Bronchial epithelial cell (primary cell): ENCODE results near the gene HDAC10. TPM values are rescaled to one million over a fixed set of nuclear protein-coding genes. Genes with fewer than 3 reads are reported as not detected.
A peak's percentile ranks its signal among the peaks of the same experiment; 100 is the strongest.

Experiments
- DNase-seq: peaks from one replicate; pipeline ENCODE4 v3.0.0-alpha.2; 2010; ENCODE audit warnings: low read depth
- FAIRE-seq: peaks from 2 replicates; lab custom pipeline; 2011; peaks lifted over from hg19 to GRCh38; lab: Jason Lieb, UNC
- H3K27me3 ChIP-seq: 2 replicates; pipeline ENCODE4 v1.5.1; 2011; ENCODE audit warnings: low read length; ENCODE audit not compliant: control insufficient read depth, insufficient read depth
- H3K36me3 ChIP-seq: 2 replicates; pipeline ENCODE4 v1.5.1; 2011; ENCODE audit warnings: low read length; ENCODE audit not compliant: control insufficient read depth, insufficient read depth
- H3K4me3 ChIP-seq: 2 replicates; pipeline ENCODE4 v1.5.1; 2011; ENCODE audit warnings: mild to moderate bottlenecking, low read depth, low read length, control low read depth
- CTCF ChIP-seq: IDR thresholded peaks from 2 replicates; pipeline ENCODE4 v1.5.1; 2011; ENCODE audit warnings: mild to moderate bottlenecking, moderate library complexity, low read length, control low read depth, inconsistent platforms; ENCODE audit not compliant: insufficient read depth, severe bottlenecking
- total RNA-seq: library from RNA; depleted of rRNA; stranded (reverse); fragments of >200 nt; gene quantifications from 2 replicates; pipeline ENCODE4 v1.2.1, GENCODE V29; 2014

The HDAC10 gene
- total RNA-seq, 1 donor from 2014 or later, result 9.7 TPM

- Histone ChIP-seq H3K4me3 (no peak overlapping the region), H3K36me3 (peaks cover 4% of the 10 kb centered on the region), H3K27me3 (no peaks in the 10 kb centered on the region)
- no peak for TF ChIP-seq CTCF
- FAIRE-seq (no peak), DNase-seq (no peak)
Measured at GRCh38 chr22:50259302-50259701, 8.2 kb upstream of the HDAC10 start.

- TF ChIP-seq CTCF, result no peak
- Histone ChIP-seq H3K4me3 (no peak overlapping the region), H3K27me3 (no peaks in the 10 kb centered on the region), H3K36me3 (peaks cover 4% of the 10 kb centered on the region)
- DNase-seq (no peak), FAIRE-seq (peak; percentile 18)
Measured at GRCh38 chr22:50258361-50259292, 7.6 kb upstream of the HDAC10 start.

GRCh38 chr22:50257451-50258360 lies 6.6 kb upstream of the HDAC10 start:
- peaks cover 5% of the 10 kb centered on the region for H3K36me3 ChIP-seq
- FAIRE-seq (no peak), DNase-seq (no peak)
- no peaks in the 10 kb centered on the region for H3K27me3 ChIP-seq
- no peak for TF ChIP-seq CTCF
- no peak overlapping the region for H3K4me3 ChIP-seq

- H3K4me3 ChIP-seq, result no peak overlapping the region
- FAIRE-seq, result peak; percentile 55
- TF ChIP-seq CTCF, result no peak
- H3K27me3 ChIP-seq, result no peaks in the 10 kb centered on the region
- no peak for DNase-seq
- H3K36me3 ChIP-seq, result peaks cover 5% of the 10 kb centered on the region
Measured at GRCh38 chr22:50257041-50257440, 6.0 kb upstream of the HDAC10 start.

- FAIRE-seq, result no peak
- no peak for TF ChIP-seq CTCF
- Histone ChIP-seq H3K27me3 (no peaks in the 10 kb centered on the region), H3K4me3 (no peak overlapping the region), H3K36me3 (peaks cover 5% of the 10 kb centered on the region)
- no peak for DNase-seq
Measured at GRCh38 chr22:50256258-50256862, 5.3 kb upstream of the HDAC10 start.
